Lung (tissue), 12 donors: ENCODE data around the gene HK2. TPM values are rescaled to one million over a fixed set of nuclear protein-coding genes. Genes with fewer than 3 reads are reported as not detected.

Experiments
- ATAC-seq: fragments of 200-7000 bp; cut with Tn5 transposase; one replicate; pipeline ENCODE4 v1.9.1; 2020; ENCODE audit warnings: moderate number of reproducible peaks; ENCODE audit not compliant: insufficient read depth, low FRiP score
- DNase-seq, 3 donors: peaks; one replicate each; pipeline ENCODE4 v3.0.0-alpha.2; 2013 to 2017
- H3K27ac ChIP-seq, 2 donors: one replicate each; pipeline ENCODE4 v1.5.1; 2013; ENCODE audit warnings: mild to moderate bottlenecking in 2 of 2, moderate library complexity in 2 of 2, control low read depth in 1 of 2, inconsistent platforms in 1 of 2, low read depth in 1 of 2, low read length in 1 of 2
- H3K27me3 ChIP-seq, 3 donors: one replicate each; pipeline ENCODE4 v1.5.1; 2013; ENCODE audit warnings: low read length in 2 of 3; ENCODE audit not compliant: control insufficient read depth in 3 of 3, insufficient read depth in 3 of 3
- H3K36me3 ChIP-seq, 4 donors: one replicate each; pipeline ENCODE4 v1.5.1; 2013; ENCODE audit warnings: low read length in 4 of 4, mild to moderate bottlenecking in 1 of 4, moderate library complexity in 1 of 4; ENCODE audit not compliant: control insufficient read depth in 4 of 4, insufficient read depth in 4 of 4
- H3K4me1 ChIP-seq, 5 donors: one replicate each; pipeline ENCODE4 v1.5.1; 2013; ENCODE audit warnings: low read length in 5 of 5, mild to moderate bottlenecking in 2 of 5, moderate library complexity in 1 of 5; ENCODE audit not compliant: control insufficient read depth in 5 of 5, insufficient read depth in 5 of 5
- H3K4me3 ChIP-seq: one replicate; pipeline ENCODE4 v1.5.1; 2013; ENCODE audit warnings: mild to moderate bottlenecking, control low read depth, moderate library complexity
- H3K9ac ChIP-seq, 2 donors: one replicate each; pipeline ENCODE4 v1.5.1; 2013; ENCODE audit warnings: low read length in 2 of 2, control low read depth in 1 of 2; ENCODE audit not compliant: insufficient read depth in 1 of 2
- H3K9me3 ChIP-seq, 4 donors: one replicate each; pipeline ENCODE4 v1.5.1; 2013; ENCODE audit warnings: low read length in 3 of 4, mild to moderate bottlenecking in 1 of 4, moderate library complexity in 1 of 4; ENCODE audit not compliant: control insufficient read depth in 4 of 4, insufficient read depth in 3 of 4
- CTCF ChIP-seq: IDR thresholded peaks from 2 replicates; pipeline ENCODE4 v1.5.1; 2012; ENCODE audit warnings: mild to moderate bottlenecking; ENCODE audit errors: control extremely low read depth, extremely low read depth
- WGBS, 2 donors: extraction: QIAGEN DNeasy Blood & Tissue Kit; methylation state at CpG; one replicate each; pipeline ENCODE4 v1.1.7; 2013; 5-methylcytosine and 5-hydroxymethylcytosine counted together
- polyA plus RNA-seq, 2 donors: library from polyadenylated mRNA; stranded (reverse); fragments of 200-250 nt; gene quantifications; one replicate each; pipeline ENCODE4 v1.2.1, GENCODE V29; 2013
- total RNA-seq, 2 donors: library from RNA; depleted of rRNA in 1 of 2; stranded (reverse); fragments of >200 nt in 1 of 2; gene quantifications; one replicate each; pipeline ENCODE4 v1.2.1, GENCODE V29; 2014 to 2021
- donor health status: control.
- donor health status: control.
- donor health status: Bipolar disorder and iron deficiency.
- donor health status: healthy.
- donor health status: DM: yes; HTN: yes; CAD: no.

Gene HK2
- total and polyA plus RNA-seq, 4 donors, result 13.6 to 43.1 (median 20.8) TPM

GRCh38 chr2:74847070-74847858, 13.3 kb downstream of the HK2 start:
- Histone ChIP-seq H3K27me3 (peaks cover 0 to 57% (median 4%) of the 10 kb centered on the region in 3 donors), H3K9ac (no peak overlapping the region), H3K9me3 (no peaks in the 10 kb centered on the region), H3K36me3 (peaks cover 0 to 2% (median 0%) of the 10 kb centered on the region in 4 donors), H3K4me3 (no peak overlapping the region), H3K4me1 (peaks cover 0 to 38% (median 28%) of the 10 kb centered on the region in 5 donors), H3K27ac (peak overlapping the region in 1 of 2 donors; percentile 47)
- ATAC-seq (no peak), DNase-seq (no peak)
- WGBS, 2 donors, result 67 to 78% methylated on average over 10 of the region's 10 CpGs
- TF ChIP-seq CTCF, result no peak

- peaks cover 0 to 29% (median 14%) of the 10 kb centered on the region in 5 donors for H3K4me1 ChIP-seq
- no peak for TF ChIP-seq CTCF
- H3K9ac ChIP-seq, result no peak overlapping the region
- no peaks in the 10 kb centered on the region for H3K9me3 ChIP-seq
- H3K36me3 ChIP-seq, result peaks cover 0 to 2% (median 0%) of the 10 kb centered on the region in 4 donors
- ATAC-seq (no peak), DNase-seq (peak in 1 of 3 donors; percentile 14)
- H3K27ac ChIP-seq, result peak overlapping the region; percentile 13 to 83
- 11 to 26% methylated on average over 8 of the region's 8 CpGs for WGBS, 2 donors
- H3K4me3 ChIP-seq, result no peak overlapping the region
- peaks cover 0 to 50% (median 4%) of the 10 kb centered on the region in 3 donors for H3K27me3 ChIP-seq
Measured at GRCh38 chr2:74849228-74849892, 15.4 kb downstream of the HK2 start.

GRCh38 chr2:74850496-74851190, 16.7 kb downstream of the HK2 start:
- H3K4me3 ChIP-seq, result no peak overlapping the region
- ATAC-seq (no peak), DNase-seq (peak in 1 of 3 donors; percentile 77)
- no peak overlapping the region for H3K9ac ChIP-seq
- H3K4me1 ChIP-seq, result peaks cover 0 to 29% (median 14%) of the 10 kb centered on the region in 5 donors
- H3K27me3 ChIP-seq, result peaks cover 0 to 53% (median 4%) of the 10 kb centered on the region in 3 donors
- no peak for TF ChIP-seq CTCF
- peak overlapping the region in 1 of 2 donors; percentile 26 for H3K27ac ChIP-seq
- H3K36me3 ChIP-seq, result peaks cover 0 to 5% (median 1%) of the 10 kb centered on the region in 4 donors
- 88% methylated on average over 3 of the region's 3 CpGs for WGBS, 2 donors
- H3K9me3 ChIP-seq, result no peaks in the 10 kb centered on the region
